DMS79 treated with DMSO at 0.1 percent for 48 hours (cell line): Measurements from ENCODE around the gene EIF5A2.
"Not testable (repeated sequence)": the region's sequence is repeated elsewhere in the genome, so short reads cannot be mapped to it uniquely, and the experiment has no call there.

ENCODE experiments used
- DNase-seq: peaks from one replicate; lab custom pipeline; 2025; lab: John Stamatoyannopoulos, UW

EIF5A2 gene

DNA sequence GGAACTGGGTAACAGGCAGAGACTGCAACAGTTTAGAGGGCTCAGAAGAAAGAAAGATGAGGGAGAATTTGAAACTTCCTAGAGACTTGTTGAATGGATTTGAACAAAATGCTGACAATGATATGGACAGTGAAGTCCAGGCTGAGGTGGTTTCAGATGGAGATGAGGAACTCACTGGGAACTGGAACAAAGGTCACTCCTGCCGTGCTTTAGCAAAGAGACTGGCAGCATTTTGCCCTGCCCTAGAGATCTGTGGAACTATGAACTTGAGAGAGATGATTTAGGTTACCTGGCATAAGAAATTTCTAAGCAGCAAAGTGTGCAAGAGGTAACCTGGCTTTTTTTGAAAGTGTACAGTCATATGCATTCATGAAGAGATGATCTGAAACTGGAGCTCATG, 11.7 kb downstream of the EIF5A2 start:
- no peak for DNase-seq

DNA sequence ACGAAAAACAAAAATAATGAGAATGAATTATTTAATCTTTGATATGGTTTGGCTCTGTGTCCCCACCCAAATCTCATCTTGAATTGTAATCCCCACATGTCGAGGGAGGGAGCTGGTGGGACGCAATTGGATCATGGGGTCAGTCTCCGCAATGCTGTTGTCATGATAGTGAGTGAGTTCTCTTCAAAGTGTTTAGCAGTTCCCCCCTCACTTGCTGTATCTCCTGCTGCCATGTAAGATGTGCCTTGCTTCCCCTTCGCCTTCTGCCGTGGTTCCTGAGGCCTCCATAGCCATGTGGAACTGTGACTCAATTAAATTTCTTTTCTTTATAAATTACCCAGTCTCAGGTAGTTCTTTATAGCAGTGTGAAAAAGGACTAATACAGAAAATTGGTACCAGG, 12.1 kb downstream of the EIF5A2 start:
- DNase-seq, result not testable (repeated sequence)

- no peak for DNase-seq
Observed at GRCh38 chr3:170893895-170894294, 14.5 kb downstream of the EIF5A2 start.

- no peak for DNase-seq
Observed at GRCh38 chr3:170889630-170890029, 18.8 kb downstream of the EIF5A2 start.

- DNase-seq, result no peak
Observed at GRCh38 chr3:170889132-170889531, 19.3 kb downstream of the EIF5A2 start.

- not testable (repeated sequence) for DNase-seq
Observed at GRCh38 chr3:170884109-170884930, 24.1 kb downstream of the EIF5A2 start.

DNA sequence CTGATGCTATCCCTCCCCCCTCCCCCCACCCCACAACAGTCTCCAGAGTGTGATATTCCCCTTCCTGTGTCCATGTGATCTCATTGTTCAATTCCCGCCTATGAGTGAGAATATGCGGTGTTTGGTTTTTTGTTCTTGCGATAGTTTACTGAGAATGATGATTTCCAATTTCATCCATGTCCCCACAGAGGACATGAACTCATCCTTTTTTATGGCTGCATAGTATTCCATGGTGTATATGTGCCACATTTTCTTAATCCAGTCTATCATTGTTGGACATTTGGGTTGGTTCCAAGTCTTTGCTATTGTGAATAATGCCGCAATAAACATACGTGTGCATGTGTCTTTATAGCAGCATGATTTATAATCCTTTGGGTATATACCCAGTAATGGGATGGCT, 29.7 kb downstream of the EIF5A2 start:
- DNase-seq, result not testable (repeated sequence)

DNA sequence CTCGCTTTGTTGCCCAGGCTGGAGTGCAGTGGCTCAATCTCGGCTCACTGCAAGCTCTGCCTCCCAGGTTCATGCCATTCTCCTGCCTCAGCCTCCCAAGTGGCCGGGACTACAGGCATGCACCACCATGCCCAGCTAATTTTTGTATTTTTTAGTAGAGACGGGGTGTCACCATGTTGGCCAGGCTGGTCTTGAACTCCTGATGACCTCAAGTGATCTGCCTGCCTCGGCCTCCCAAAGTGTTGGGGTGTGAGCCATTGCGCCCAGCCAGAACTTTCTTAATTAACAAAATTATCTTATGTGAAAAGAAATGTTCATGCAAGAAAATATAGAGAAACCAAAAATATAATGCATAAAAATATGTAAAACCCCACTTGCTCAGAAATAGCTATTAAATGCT, 31.1 kb downstream of the EIF5A2 start:
- not testable (repeated sequence) for DNase-seq

- no peak for DNase-seq
Observed at GRCh38 chr3:170876537-170876936, 31.9 kb downstream of the EIF5A2 start.

DNA sequence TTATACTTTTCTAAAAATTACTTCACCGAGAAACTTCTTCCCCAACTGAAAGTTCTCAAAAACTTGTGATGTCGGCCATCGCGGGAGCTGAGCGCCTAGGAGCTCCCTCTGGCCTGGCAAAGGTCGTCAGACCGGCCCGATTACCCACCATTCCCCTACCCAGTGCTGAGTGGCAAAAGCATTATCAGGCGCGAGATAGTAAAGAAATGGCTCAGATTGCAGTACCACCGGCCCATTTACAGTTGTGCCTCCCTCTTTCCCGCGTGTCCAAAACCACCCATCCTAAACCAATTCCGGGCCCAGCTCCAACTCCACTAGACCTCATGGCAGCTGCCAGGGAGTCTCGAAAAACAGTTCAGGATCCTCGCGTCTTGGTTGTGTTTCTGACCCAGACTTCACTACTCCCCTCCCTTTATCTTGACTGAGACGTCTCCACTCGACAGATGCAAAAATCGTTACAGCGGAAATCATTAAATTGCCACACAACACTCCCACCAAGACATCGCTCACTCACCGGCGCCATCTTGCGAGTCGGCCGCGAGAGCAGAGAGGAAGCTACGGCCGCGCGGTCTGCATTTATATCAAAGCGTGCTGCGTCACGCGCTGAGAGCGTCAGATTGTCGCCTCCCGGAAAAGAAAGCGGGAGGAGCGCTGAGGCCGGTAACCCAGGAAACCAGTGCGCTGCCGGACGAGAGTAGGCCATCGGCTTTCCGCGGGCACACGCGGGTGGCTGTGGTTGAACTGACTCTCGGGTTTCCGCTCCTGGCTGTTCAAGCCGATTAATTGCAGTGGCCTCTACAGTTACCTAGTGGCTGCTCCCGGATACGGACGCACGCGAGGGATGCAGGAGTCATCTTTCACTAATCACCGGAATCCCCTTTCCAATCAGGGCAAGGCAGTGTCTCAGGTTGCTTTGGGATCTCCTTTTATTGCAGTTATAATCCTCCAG, 38.5 kb downstream of the EIF5A2 start, which contains the start of gene RPL22L1:
Gene RPL22L1, minus strand, starts transcription at position 551 of the 949 bp plus-strand sequence. Its CDS starts 28 bp downstream, at position 523.
- no peak for DNase-seq

DNA sequence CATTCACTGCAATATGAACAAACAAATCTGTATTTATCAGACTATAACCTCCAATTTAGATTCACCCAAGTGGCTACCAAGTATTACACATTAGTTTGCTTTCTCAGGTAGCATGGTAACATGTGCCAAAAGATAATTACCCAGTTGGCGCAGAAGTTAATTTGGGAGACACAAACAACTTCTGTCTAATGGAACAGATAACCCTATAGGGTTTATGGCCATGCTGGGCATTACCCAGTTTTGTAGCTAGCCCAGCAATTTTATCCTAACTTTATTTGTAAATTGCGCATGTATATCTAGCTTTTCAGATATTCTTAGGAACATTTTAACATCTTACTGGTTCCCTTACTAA, 39.2 kb downstream of the EIF5A2 start:
- DNase-seq, result no peak

DNA sequence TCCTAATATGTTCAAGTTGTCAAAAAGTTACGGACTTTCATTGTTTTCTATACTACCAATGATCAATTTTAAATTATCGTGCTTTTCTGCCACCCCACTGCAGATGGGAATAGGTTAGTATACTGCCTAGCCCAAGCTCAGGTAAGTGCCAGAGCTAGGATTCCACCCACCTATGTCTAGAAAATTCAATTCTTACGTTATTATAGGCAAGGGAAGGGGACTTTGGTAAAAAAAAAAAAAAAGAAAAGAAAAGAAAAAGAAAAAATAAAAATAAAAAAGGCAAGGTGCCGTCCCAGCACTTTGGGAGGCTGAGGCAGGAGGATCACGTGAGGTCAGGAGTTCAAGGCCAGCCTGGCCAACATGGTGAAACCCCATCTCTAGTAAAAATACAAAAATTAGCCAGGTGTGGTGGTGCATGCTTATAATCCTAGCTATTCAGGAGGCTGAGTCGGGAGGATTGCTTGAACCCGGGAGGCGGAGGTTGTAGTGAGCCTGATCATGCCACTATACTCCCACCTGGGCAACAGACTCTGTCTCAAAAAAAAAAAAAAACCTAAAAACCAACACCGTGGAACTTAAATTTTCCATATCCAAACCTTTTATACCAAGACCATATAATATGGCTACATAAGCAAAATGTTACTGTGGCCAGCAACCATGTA, 39.7 kb downstream of the EIF5A2 start:
- no peak for DNase-seq

- no peak for DNase-seq
Observed at GRCh38 chr3:170867143-170867937, 41.1 kb downstream of the EIF5A2 start.

DNA sequence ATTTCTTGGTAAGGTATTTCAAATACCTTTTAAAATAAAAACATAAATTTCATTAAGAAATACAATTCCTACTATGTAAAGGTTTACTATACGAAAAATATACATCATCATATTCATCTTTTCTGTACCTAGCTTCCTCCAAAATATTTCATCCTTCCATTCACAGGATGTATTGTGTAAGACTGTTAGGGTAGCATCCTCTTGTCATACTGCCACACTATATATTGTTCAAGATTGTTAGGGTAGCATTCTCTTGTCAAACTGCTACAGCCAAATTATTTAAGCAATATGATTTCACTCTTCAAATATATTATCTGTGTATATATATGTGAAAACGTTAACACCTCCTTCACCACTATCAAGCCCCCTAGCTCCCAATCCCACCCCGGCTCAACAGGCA, 41.9 kb downstream of the EIF5A2 start:
- DNase-seq, result no peak

- no peak for DNase-seq
Observed at GRCh38 chr3:170865209-170866094, 43.0 kb downstream of the EIF5A2 start.

DNA sequence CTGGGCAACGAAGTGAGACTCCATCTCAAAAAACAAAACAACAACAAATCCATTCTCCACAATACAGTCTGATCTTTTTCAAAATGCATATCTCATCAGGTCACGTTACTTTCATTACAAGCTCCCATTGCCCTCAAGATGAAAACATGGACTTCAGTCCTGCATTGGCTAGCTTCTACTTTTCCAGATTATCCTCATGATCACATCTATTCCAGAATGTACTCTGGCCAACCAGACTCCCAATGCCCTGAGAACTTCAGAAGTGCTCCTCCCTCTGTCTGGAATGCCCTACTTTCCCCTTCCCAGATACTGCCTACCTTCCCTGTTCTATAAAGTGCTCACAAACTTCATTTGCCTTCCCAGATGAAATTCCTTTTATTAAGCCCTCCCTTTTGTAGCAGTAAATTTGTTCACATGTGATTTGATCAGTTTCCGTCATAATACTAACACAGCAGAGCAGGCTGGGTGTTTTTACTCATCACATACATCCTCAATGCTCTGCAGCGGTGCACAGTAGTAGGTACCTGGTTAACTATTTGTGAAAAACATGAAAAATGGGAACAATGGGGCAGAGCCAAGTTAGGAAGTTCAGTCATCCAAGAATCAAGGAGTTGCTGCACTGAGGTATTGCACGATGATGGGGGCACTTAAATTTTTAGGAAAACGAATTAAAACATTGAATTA, 43.8 kb downstream of the EIF5A2 start:
- DNase-seq, result no peak

GRCh38 chr3:170863816-170864215, 44.6 kb downstream of the EIF5A2 start:
- DNase-seq, result no peak

DNA sequence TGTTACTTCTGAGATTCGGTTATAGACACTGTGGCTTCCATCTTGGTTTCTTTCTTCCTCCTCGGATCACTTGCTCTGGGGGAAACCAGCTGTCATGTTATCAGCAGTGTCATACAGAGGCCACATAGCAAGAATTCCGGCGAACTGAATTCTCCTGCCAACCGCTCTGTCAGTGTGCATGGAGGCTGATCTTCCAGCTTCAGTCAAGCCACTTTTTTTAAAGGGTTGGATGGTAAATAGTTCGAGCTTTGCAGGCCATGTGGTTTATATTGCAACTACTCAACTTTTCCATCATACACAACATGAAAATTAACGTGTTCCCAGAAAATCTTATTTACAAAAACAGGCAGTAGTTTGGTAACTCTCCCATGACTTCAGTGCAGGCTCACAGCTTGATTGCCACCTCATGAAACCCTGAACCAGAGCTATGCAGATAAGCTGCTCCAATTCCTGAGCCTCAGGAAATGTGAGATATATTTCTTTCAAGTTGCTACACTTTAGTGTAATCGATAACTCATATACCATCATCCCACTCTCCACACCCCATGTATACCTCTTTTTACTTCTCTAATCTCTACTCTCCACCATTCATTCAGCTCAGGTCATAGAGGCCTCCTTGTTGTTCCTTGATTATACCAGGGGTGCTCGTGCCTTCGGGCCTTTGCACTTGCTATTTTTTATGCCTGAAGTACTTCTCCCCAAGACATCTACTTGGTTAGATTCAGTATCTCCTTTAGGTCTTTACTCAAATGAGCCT, 45.6 kb downstream of the EIF5A2 start:
- DNase-seq, result no peak

DNA sequence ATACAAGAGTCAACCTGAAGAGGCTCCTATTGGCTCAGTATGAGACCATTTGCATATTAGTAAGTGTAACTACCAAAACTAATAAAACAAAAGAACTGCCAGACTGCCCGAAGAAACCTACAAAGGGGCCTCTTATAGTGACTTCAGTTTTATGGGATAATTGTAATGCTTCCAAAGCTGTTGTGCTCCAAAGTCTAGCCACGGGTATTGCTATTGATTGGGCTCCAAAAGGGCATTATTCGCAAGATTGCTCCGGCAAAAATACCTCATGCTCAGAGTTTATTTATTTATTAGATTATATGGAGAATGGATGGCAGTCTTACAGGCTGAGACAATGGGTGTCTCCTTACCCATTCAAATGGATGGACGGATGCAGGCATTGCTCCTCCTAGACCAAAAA, 49.8 kb downstream of the EIF5A2 start:
- DNase-seq, result no peak
